HEK293 (cell line): ENCODE measurements around the gene CCL8.

Source experiments
- CTCF ChIA-PET: fragments of 350-600 bp; formaldehyde crosslinking; extraction: SDS; loops from one replicate; lab custom pipeline; 2021; ENCODE audit warnings: antibody characterized with exemption; lab: Yijun Ruan, JAX
- POLR2A ChIA-PET: fragments of 300-600 bp; formaldehyde crosslinking; extraction: SDS; loops from one replicate; lab custom pipeline; 2020; ENCODE audit warnings: antibody characterized with exemption, inconsistent platforms; lab: Yijun Ruan, JAX
- H3K27ac ChIP-seq: fragments of 200-500 bp; sonication (Bioruptor generic); 2 replicates; pipeline ENCODE4 v1.5.1; 2014; ENCODE audit warnings: low read depth, low read length, control low read depth, inconsistent platforms; ENCODE audit errors: extremely low read depth
- H3K36me3 ChIP-seq, 2 experiments: fragments of 200-500 bp in 1 of 2; sonication (Bioruptor generic) in 1 of 2; 1 replicate in 1 of 2; 2 replicates in 1 of 2; pipeline ENCODE4 v1.5.1; 2014 to 2017; ENCODE audit warnings: inconsistent platforms in 2 of 2, low read length in 2 of 2; ENCODE audit not compliant: control insufficient read depth in 2 of 2, insufficient read depth in 1 of 2
- H3K4me1 ChIP-seq: fragments of 200-500 bp; sonication (Bioruptor generic); 2 replicates; pipeline ENCODE4 v1.5.1; 2014; ENCODE audit warnings: mild to moderate bottlenecking, low read length, inconsistent platforms; ENCODE audit not compliant: control insufficient read depth, insufficient read depth
- H3K4me3 ChIP-seq: 2 replicates; pipeline ENCODE4 v1.5.1; 2011; ENCODE audit warnings: low read depth, mild to moderate bottlenecking, control low read depth, low read length, moderate library complexity
- H3K9me3 ChIP-seq: fragments of 200-500 bp; sonication (Bioruptor generic); 2 replicates; pipeline ENCODE4 v1.5.1; 2014; ENCODE audit warnings: low read depth, low read length, inconsistent platforms; ENCODE audit not compliant: control insufficient read depth, insufficient read depth
- KLF16 ChIP-seq: fragments of 450-650 bp; formaldehyde crosslinking; IDR thresholded peaks from 2 replicates; pipeline ENCODE4 v1.5.1; 2017; ENCODE audit warnings: missing biosample characterization, missing genetic modification characterization
- PBX3 ChIP-seq: sonication (generic); formaldehyde crosslinking; IDR thresholded peaks from 2 replicates; pipeline ENCODE4 v1.8.1; 2022; ENCODE audit warnings: mild to moderate bottlenecking, moderate library complexity, missing genetic modification reagents
- PRDM6 ChIP-seq: fragments of 450-650 bp; formaldehyde crosslinking; IDR thresholded peaks from 2 replicates; pipeline ENCODE4 v1.5.1; 2017; ENCODE audit warnings: missing biosample characterization, missing genetic modification characterization
- SALL2 ChIP-seq: fragments of 450-650 bp; formaldehyde crosslinking; IDR thresholded peaks from 2 replicates; pipeline ENCODE4 v1.5.0; 2017; ENCODE audit warnings: missing biosample characterization, mild to moderate bottlenecking, missing genetic modification characterization, borderline replicate concordance
- ZBTB11 ChIP-seq: fragments of 450-650 bp; formaldehyde crosslinking; conservative IDR thresholded peaks from 2 replicates; pipeline ENCODE4 v1.5.1; 2016; ENCODE audit warnings: low read depth, missing biosample characterization, missing genetic modification characterization
- ZBTB21 ChIP-seq: fragments of 450-650 bp; formaldehyde crosslinking; IDR thresholded peaks from 2 replicates; pipeline ENCODE4 v1.5.1; 2017; ENCODE audit warnings: missing biosample characterization, missing genetic modification characterization
- ZNF2 ChIP-seq: fragments of 450-650 bp; formaldehyde crosslinking; IDR thresholded peaks from 2 replicates; pipeline ENCODE4 v1.5.1; 2016; ENCODE audit warnings: missing biosample characterization, missing genetic modification characterization
- ZNF223 ChIP-seq: fragments of 450-650 bp; formaldehyde crosslinking; IDR thresholded peaks from 2 replicates; pipeline ENCODE4 v1.5.1; 2016; ENCODE audit warnings: missing biosample characterization, missing genetic modification characterization
- ZNF391 ChIP-seq: fragments of 450-650 bp; formaldehyde crosslinking; IDR thresholded peaks from 2 replicates; pipeline ENCODE4 v1.5.1; 2016; ENCODE audit warnings: low read depth, missing biosample characterization, missing genetic modification characterization, borderline replicate concordance
- ZNF404 ChIP-seq: fragments of 450-650 bp; formaldehyde crosslinking; IDR thresholded peaks from 2 replicates; pipeline ENCODE4 v1.5.1; 2017; ENCODE audit warnings: missing biosample characterization, missing genetic modification characterization
- ZNF449 ChIP-seq: fragments of 450-650 bp; formaldehyde crosslinking; IDR thresholded peaks from 2 replicates; pipeline ENCODE4 v1.5.1; 2017; ENCODE audit warnings: missing biosample characterization, mild to moderate bottlenecking, missing genetic modification characterization, moderate library complexity
- ZNF488 ChIP-seq: fragments of 450-650 bp; formaldehyde crosslinking; IDR thresholded peaks from 2 replicates; pipeline ENCODE4 v1.5.1; 2016; ENCODE audit warnings: missing biosample characterization, missing genetic modification characterization
- ZNF501 ChIP-seq: fragments of 450-650 bp; formaldehyde crosslinking; IDR thresholded peaks from 2 replicates; pipeline ENCODE4 v1.5.1; 2016; ENCODE audit warnings: missing biosample characterization, missing genetic modification characterization
- ZNF521 ChIP-seq: fragments of 450-650 bp; formaldehyde crosslinking; IDR thresholded peaks from 2 replicates; pipeline ENCODE4 v1.5.1; 2017; ENCODE audit warnings: missing biosample characterization, mild to moderate bottlenecking, missing genetic modification characterization
- ZNF596 ChIP-seq: fragments of 450-650 bp; IDR thresholded peaks from 2 replicates; pipeline ENCODE4 v1.5.0; 2018; ENCODE audit warnings: missing biosample characterization, mild to moderate bottlenecking, missing genetic modification characterization, moderate library complexity
- ZNF645 ChIP-seq: fragments of 450-650 bp; formaldehyde crosslinking; IDR thresholded peaks from 2 replicates; pipeline ENCODE4; 2016; ENCODE audit warnings: missing biosample characterization, missing genetic modification characterization
- ZNF768 ChIP-seq: fragments of 450-650 bp; formaldehyde crosslinking; IDR thresholded peaks from 2 replicates; pipeline ENCODE4 v1.5.1; 2018; ENCODE audit warnings: missing biosample characterization, mild to moderate bottlenecking, missing genetic modification characterization
- ZSCAN23 ChIP-seq: fragments of 450-650 bp; formaldehyde crosslinking; IDR thresholded peaks from 2 replicates; pipeline ENCODE4 v1.5.1; 2016; ENCODE audit warnings: missing biosample characterization, missing genetic modification characterization
- ZXDB ChIP-seq: fragments of 450-650 bp; formaldehyde crosslinking; IDR thresholded peaks from 2 replicates; pipeline ENCODE4 v1.5.1; 2016; ENCODE audit warnings: missing biosample characterization, missing genetic modification characterization

CCL8 gene

GRCh38 chr17:34302636-34303035 lies 16.6 kb upstream of the CCL8 start (continued):
- TF ChIP-seq ZNF488 (tag by site-specific recombination): no peak
- TF ChIP-seq PRDM6 (tag by site-specific recombination): no peak

- no peaks in the 10 kb centered on the region for H3K4me1 ChIP-seq
- H3K36me3 ChIP-seq: no peaks in the 10 kb centered on the region
- H3K4me3 ChIP-seq: no peak overlapping the region
- no peaks in the 10 kb centered on the region for H3K9me3 ChIP-seq
- ChIA-PET CTCF (interaction anchor here (0.7 to 15.4 kb wide), 5 partner anchors 15 to 103 kb away, joined by 3 to 206 read pairs (median 4); partner anchors contain the start of gene CCL1), POLR2A (no interaction called here)
- H3K27ac ChIP-seq: no peak overlapping the region
- TF ChIP-seq PRDM6 (tag by site-specific recombination) (no peak), ZNF521 (tag by site-specific recombination) (no peak), ZXDB (tag by site-specific recombination) (no peak)
These were observed 15.6 kb upstream of the CCL8 start for GRCh38 chr17:34303606-34304005.

- H3K4me1 ChIP-seq: no peaks in the 10 kb centered on the region
- ChIA-PET CTCF (interaction anchor here (0.7 to 15.4 kb wide), 14 partner anchors 13 to 153 kb away, joined by 3 to 206 read pairs (median 4); partner anchors contain the start of gene CCL1), POLR2A (no interaction called here)
- TF ChIP-seq ZSCAN23: no peak
- TF ChIP-seq KLF16 (tag by site-specific recombination): no peak
- no peak for TF ChIP-seq ZBTB11 (tag by site-specific recombination)
- TF ChIP-seq ZNF596 (tag by site-specific recombination): no peak
- no peak for TF ChIP-seq ZNF645 (tag by site-specific recombination)
- no peak for TF ChIP-seq ZNF404 (tag by site-specific recombination)
- TF ChIP-seq ZBTB21 (tag by site-specific recombination): no peak
- no peak for TF ChIP-seq ZNF2
- no peak for TF ChIP-seq ZNF223
- TF ChIP-seq ZNF449 (tag by site-specific recombination): no peak
- TF ChIP-seq ZNF768 (tag by site-specific recombination): no peak
- no peak for TF ChIP-seq PBX3 (CRISPR knock-in tag)
- TF ChIP-seq SALL2 (tag by site-specific recombination): no peak
- no peak for TF ChIP-seq ZNF391 (tag by site-specific recombination)
- TF ChIP-seq ZNF501 (tag by site-specific recombination): no peak
These were observed 14.2 kb upstream of the CCL8 start for GRCh38 chr17:34305061-34305460.

More at GRCh38 chr17:34305061-34305460, 14.2 kb upstream of the CCL8 start:
- no peaks in the 10 kb centered on the region for H3K9me3 ChIP-seq
- H3K4me3 ChIP-seq: no peak overlapping the region
- no peaks in the 10 kb centered on the region for H3K36me3 ChIP-seq
- H3K27ac ChIP-seq: no peak overlapping the region
